Measurements from ENCODE around the gene NTRK1. TPM values are rescaled to one million over a fixed set of nuclear protein-coding genes. Genes with fewer than 3 reads are reported as not detected.

The NTRK1 gene
- total RNA-seq, 1 donor from 2014 or later: 1.9 TPM

DNA sequence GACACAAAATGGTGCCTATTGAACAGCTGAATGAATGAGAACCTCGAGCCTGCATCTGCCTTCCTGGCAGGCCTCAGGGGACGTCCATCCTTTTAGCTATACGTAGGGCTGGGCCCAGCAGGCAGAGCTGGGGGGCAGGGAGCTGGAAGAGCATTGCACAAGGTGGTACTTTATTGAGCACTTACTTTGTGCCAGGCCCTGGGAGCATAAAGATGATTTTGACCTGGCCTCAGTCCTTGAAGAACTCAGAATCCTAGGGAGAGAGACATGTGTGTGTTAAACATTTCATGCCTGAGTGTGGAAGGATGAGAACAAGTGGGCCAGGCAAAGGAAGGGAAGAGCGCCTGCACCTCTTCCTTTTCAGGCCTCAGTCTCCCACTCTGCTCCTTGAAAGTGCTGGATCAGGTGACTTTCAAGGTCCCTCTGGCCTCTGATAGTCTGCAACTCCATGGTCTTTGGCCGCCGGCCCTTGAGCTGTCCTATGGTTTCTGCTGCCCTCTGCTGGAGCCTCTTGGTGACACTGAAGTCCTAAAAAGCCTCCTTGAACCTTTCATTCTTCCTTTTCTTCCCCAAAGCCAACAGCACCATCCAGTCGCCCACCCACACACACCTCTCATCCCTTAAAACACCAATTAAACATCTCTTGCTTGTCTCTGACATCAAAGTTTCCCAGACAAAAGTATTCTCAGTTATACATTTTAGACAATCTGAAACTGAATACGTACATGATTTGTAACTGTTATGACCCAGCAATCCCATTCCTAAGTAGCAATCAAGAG lies 29.3 kb downstream of the NTRK1 start:
- Histone ChIP-seq H3K27ac (no peak overlapping the region), H3K27me3 (ENCODE audit: low read depth) (peaks cover 23% of the 10 kb centered on the region), H3K4me3 (no peak overlapping the region), H3K4me1 (peaks cover 16% of the 10 kb centered on the region), H3K36me3 (no peaks in the 10 kb centered on the region), H3K9me3 (no peaks in the 10 kb centered on the region)
- DNase-seq: peak; percentile 84
- intact Hi-C loops (cut with DNase I): no loop called here
- TF ChIP-seq CTCF (IDR thresholded peaks at IDR 0.05): peak; percentile 77
- ATAC-seq: peak; percentile 57

- DNase-seq: peak; percentile 94
- peak; percentile 92 to 93 for ATAC-seq
- intact Hi-C loops (cut with DNase I): no loop called here
- Histone ChIP-seq H3K36me3 (no peaks in the 10 kb centered on the region), H3K9me3 (no peaks in the 10 kb centered on the region), H3K27ac (peak overlapping the region; percentile 86), H3K4me1 (peaks cover 39% of the 10 kb centered on the region), H3K27me3 (ENCODE audit: low read depth) (peaks cover 22% of the 10 kb centered on the region), H3K4me3 (peak overlapping the region; percentile 63)
- peak; percentile 93 for TF ChIP-seq CTCF (IDR thresholded peaks at IDR 0.05)
These were observed 31.8 kb downstream of the NTRK1 start for GRCh38 chr1:156892190-156893047.

DNA sequence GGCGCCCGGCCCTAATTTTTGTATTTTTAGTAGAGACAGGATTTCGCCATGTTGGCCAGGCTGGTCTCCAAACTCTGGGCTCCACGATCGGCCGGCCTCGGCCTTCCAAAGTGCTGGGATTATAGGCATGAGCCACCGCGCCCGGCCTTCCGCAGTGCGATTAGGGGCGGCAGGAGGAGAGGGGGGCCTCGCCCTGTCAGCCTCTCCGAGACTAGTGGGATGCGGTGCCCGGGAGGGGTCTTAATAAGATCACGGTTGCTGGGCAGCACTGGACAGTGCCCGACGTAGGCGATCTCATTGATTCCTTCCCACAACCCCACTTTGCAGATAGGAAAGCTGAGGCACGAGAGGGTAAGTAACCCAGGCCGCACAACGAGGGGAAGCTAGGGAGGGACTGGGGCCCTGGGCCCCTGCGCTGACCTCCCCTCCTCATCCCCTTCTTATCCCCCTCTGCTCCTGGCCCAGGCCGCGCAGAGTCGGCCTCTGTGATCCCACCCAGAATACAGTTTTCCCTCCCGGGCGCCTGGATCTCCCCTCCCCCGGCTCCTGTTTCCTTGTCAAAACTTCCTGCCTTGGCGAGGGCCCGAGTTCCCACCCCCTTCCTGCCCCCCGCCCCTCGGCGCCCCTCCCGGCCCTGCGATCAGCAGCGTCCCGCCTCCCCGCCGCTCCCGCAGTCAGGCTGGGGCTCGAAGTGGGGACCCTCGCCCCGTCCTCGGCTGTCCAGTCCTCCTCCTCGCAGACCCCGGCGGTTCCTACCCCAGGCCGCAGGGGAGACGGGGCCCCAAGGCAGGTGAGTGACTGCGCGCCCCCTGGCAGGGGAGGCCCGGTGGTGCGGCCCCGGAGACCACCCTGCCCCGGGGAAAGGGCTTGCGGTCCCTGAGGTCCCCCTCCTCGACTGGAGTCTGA lies 32.6 kb downstream of the NTRK1 start, which contains the start of gene PEAR1:
TSS of gene PEAR1 (plus strand) at position 671 of the 906 bp plus-strand sequence. CDS start 10,209 bp downstream, outside the sequence.
- Histone ChIP-seq H3K27me3 (ENCODE audit: low read depth) (peaks cover 17% of the 10 kb centered on the region), H3K4me3 (peak within 1 kb of the TSS; percentile 63), H3K4me1 (peaks cover 48% of the 10 kb centered on the region), H3K36me3 (no peaks in the 10 kb centered on the region), H3K27ac (peak within 1 kb of the TSS; percentile 86), H3K9me3 (no peaks in the 10 kb centered on the region)
- peak; percentile 1 to 28 for ATAC-seq
- DNase-seq: no peak
- intact Hi-C loops (cut with DNase I): no loop called here
- TF ChIP-seq CTCF (IDR thresholded peaks at IDR 0.05): no peak

DNA sequence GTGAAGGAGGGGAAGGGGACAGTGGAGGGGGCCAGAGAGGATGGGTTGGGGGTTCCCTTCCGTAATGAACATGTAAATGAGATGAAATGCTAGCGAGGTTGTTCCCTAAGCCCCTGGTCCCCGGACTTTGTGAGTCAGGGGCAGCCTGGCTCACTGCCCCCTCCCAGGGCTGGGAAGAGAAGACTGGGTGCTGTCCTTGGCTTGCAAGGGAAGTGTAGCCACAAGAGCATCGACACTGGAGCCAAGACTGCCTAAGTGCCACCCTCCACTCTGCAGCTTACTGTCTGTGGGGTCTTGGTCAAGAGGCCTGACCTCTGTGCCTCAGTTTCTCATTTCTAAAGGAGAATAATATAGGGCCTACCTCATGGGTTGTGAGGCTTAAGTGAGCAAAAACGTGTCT lies 33.3 kb downstream of the NTRK1 start:
- TF ChIP-seq CTCF (IDR thresholded peaks at IDR 0.05): no peak
- DNase-seq (peak; percentile 15), ATAC-seq (no peak)
- H3K4me3 ChIP-seq: peak overlapping the region; percentile 63
- H3K36me3 ChIP-seq: no peaks in the 10 kb centered on the region
- H3K9me3 ChIP-seq: no peaks in the 10 kb centered on the region
- peaks cover 55% of the 10 kb centered on the region for H3K4me1 ChIP-seq
- peak overlapping the region; percentile 86 for H3K27ac ChIP-seq
- H3K27me3 ChIP-seq (ENCODE audit: low read depth): peaks cover 17% of the 10 kb centered on the region
- intact Hi-C loops (cut with DNase I): no loop called here

All from lower lobe of right lung (tissue), 2 donors.